Endothelial cell (in vitro differentiated cells): Measurements from ENCODE around the gene CIAO2B. TPM values are rescaled to one million over a fixed set of nuclear protein-coding genes. Genes with fewer than 3 reads are reported as not detected.
"Not testable (repeated sequence)": the region's sequence is repeated elsewhere in the genome, so short reads cannot be mapped to it uniquely, and the experiment has no call there.

Experiments used
- DNase-seq: peaks from one replicate; pipeline ENCODE4 v3.0.0; 2021; ENCODE audit warnings: low spot score
- H3K27ac Mint-ChIP-seq: one replicate; pipeline ENCODE4 v1.8.0; 2021; ENCODE audit warnings: mixed read lengths, inconsistent platforms; ENCODE audit not compliant: unreplicated experiment
- H3K27me3 Mint-ChIP-seq: one replicate; pipeline ENCODE4 v1.8.0; 2021; ENCODE audit warnings: mild to moderate bottlenecking, moderate library complexity, mixed read lengths, inconsistent platforms; ENCODE audit not compliant: unreplicated experiment
- H3K36me3 Mint-ChIP-seq: one replicate; pipeline ENCODE4 v1.8.0; 2021; ENCODE audit warnings: mild to moderate bottlenecking, low read depth, mixed read lengths, inconsistent platforms; ENCODE audit not compliant: unreplicated experiment
- H3K4me1 Mint-ChIP-seq: one replicate; pipeline ENCODE4 v1.8.0; 2021; ENCODE audit warnings: mild to moderate bottlenecking, mixed read lengths, inconsistent platforms; ENCODE audit not compliant: unreplicated experiment
- H3K4me3 Mint-ChIP-seq: one replicate; pipeline ENCODE4 v1.8.0; 2021; ENCODE audit warnings: mild to moderate bottlenecking, mixed read lengths, inconsistent platforms; ENCODE audit not compliant: unreplicated experiment
- H3K9me3 Mint-ChIP-seq: one replicate; pipeline ENCODE4 v1.8.0; 2021; ENCODE audit warnings: mixed read lengths, inconsistent platforms; ENCODE audit not compliant: unreplicated experiment
- CTCF ChIP-seq: fragments of 200-600 bp; sonication (generic); IDR thresholded peaks from one replicate; pipeline ENCODE4 v1.5.0; 2021; ENCODE audit warnings: antibody characterized with exemption; ENCODE audit not compliant: unreplicated experiment
- total RNA-seq: library from RNA; stranded (reverse); fragmentation: NEBNext Ultra II Directional; extraction: Animal tissue kit (Norgen Biotek cat#: 25700); gene quantifications from one replicate; pipeline ENCODE4 v1.2.1, GENCODE V29; 2021; ENCODE audit not compliant: unreplicated experiment

The CIAO2B gene
- total RNA-seq, 1 donor from 2014 or later: 38.8 TPM

DNA sequence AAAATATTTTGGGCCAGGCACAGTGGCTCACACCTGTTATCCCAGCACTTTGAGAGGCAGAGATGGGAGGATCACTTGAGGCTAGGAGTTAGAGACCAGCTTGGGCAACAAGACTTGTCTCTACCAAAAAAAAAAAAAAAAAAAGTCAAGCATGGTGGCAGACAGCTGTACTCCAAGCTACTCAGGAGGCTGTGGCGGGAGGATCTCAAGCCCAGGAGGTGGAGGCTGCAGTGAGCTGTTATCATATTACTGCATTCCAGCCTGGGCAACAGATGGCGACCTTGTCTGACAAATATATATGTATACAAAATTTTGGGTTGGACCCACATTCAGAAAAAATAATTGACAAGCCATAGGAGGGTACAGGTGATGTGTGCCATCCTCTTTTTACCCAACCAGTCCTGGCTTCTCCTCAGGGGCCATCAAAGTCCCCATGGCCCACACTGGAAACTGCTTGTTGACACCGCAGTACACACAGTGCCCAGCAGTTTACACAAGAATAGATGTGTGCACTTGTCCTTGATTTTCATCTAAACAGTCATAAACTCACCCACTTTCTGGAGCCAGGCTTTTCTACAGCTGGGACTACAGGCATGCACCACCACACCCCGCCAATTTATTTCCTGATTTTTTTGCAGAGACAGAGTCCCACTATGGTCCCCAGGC, 2.8 kb upstream of the CIAO2B start:
- H3K4me1 Mint-ChIP-seq: peaks cover 25% of the 10 kb centered on the region
- no peaks in the 10 kb centered on the region for H3K9me3 Mint-ChIP-seq
- peaks cover 31% of the 10 kb centered on the region for H3K36me3 Mint-ChIP-seq
- DNase-seq: no peak
- peaks cover 18% of the 10 kb centered on the region for H3K27me3 Mint-ChIP-seq
- H3K27ac Mint-ChIP-seq: peak overlapping the region; percentile 42
- TF ChIP-seq CTCF: no peak
- H3K4me3 Mint-ChIP-seq: peak overlapping the region; percentile 62

DNA sequence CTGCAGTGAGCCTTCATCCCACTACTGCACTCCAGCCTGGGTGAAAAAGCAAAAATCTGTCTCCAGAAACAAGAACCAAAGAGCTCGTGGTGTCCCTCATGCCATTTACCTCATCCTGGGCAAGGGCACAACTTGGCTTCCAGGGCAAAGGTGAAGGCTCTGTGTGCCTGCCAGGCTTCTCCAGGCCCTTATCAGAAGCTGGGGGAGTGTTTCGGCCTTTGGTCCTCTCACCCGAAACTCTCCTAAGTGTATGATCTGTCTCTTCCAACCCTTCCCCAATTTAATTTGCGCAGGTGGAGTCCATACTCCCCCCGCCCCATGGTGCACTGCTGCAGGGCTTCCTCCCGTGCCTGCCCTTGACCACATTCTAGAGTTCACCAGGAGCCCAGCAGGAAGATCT, 2.3 kb upstream of the CIAO2B start:
- Mint-ChIP-seq H3K27me3 (peaks cover 18% of the 10 kb centered on the region), H3K4me3 (peak overlapping the region; percentile 56), H3K36me3 (peaks cover 29% of the 10 kb centered on the region), H3K4me1 (peaks cover 25% of the 10 kb centered on the region), H3K27ac (no peak overlapping the region), H3K9me3 (no peaks in the 10 kb centered on the region)
- no peak for DNase-seq
- TF ChIP-seq CTCF: no peak

DNA sequence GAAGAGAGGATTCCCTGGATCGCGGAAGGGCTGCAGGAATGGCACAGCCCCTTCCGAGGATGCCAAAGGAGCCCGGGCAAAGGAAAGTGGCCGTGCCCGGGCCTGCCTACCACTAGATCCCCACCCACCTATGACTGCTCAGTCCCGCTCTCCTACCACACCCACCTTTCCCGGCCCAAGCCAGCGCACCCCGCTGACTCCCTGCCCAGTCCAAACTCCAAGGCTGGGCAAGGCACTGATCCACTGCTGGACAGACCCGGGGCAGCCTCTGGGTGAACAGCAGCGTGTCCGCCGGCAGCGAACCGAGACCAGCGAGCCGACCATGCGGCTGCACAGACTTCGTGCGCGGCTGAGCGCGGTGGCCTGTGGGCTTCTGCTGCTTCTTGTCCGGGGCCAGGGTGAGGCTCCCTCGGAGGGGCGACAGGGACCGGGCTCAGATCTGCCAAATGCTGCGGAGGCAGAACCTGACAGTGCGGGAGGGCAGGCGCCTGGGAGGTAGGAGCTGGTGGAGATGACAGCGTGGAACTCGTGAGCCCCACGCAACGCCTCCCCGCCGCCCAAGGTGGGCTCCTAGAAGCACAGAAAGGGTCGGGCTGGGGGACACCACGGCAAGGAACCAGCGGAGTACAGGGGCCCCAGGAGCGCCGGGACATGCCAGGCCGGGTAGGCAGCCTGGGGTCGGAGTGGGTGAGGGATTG, 1.3 kb upstream of the CIAO2B start, which contains the start of gene CES2:
Gene CES2, plus strand, starts transcription at position 203 of the 698 bp plus-strand sequence. Its CDS starts 120 bp downstream, at position 323.
- Mint-ChIP-seq H3K36me3 (peaks cover 29% of the 10 kb centered on the region), H3K27me3 (peaks cover 18% of the 10 kb centered on the region), H3K27ac (peak within 1 kb of the TSS; percentile 87), H3K4me3 (peak within 1 kb of the TSS; percentile 96), H3K9me3 (no peaks in the 10 kb centered on the region), H3K4me1 (peaks cover 25% of the 10 kb centered on the region)
- DNase-seq: no peak
- TF ChIP-seq CTCF: no peak

GRCh38 chr16:66934839-66935313, 674 bp upstream of the CIAO2B start:
- not testable (repeated sequence) for H3K9me3 Mint-ChIP-seq, DNase-seq
- Mint-ChIP-seq H3K36me3 (peaks cover 26% of the 10 kb centered on the region), H3K27me3 (peaks cover 16% of the 10 kb centered on the region), H3K27ac (peak overlapping the region; percentile 87), H3K4me3 (peak overlapping the region; percentile 96), H3K4me1 (peaks cover 25% of the 10 kb centered on the region)

GRCh38 chr16:66933776-66934137, 445 bp downstream of the CIAO2B start:
- H3K27me3 Mint-ChIP-seq: peaks cover 15% of the 10 kb centered on the region
- peaks cover 25% of the 10 kb centered on the region for H3K4me1 Mint-ChIP-seq
- peaks cover 23% of the 10 kb centered on the region for H3K36me3 Mint-ChIP-seq

More at GRCh38 chr16:66933776-66934137, 445 bp downstream of the CIAO2B start:
- Mint-ChIP-seq H3K4me3 (peak overlapping the region; percentile 96), H3K9me3 (no peaks in the 10 kb centered on the region), H3K27ac (peak overlapping the region; percentile 85)
- DNase-seq: no peak
- TF ChIP-seq CTCF: no peak
